ENCODE results near the gene MAN2A2. TPM values are rescaled to one million over a fixed set of nuclear protein-coding genes. Genes with fewer than 3 reads are reported as not detected.

The MAN2A2 gene

DNA sequence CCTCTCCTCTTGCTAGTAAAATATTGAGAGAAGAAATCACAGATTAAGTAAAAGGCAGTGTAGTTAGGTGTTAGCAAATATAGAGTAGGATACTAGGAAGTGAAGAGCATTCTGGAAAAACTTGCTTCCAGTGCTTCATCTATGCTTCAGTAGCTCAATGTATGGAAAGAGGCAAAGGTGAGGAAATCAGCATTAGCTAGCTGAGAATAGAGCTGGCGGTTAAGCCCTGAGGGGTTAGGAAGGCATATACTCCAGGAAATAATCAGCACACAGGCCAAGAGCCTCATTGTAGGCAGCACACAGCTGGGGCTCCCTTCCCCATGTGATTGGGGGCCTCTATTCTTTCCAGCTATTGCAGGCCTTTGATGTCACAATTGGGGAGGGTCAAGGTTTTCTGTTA, 65.3 kb downstream of the MAN2A2 start:
- Histone ChIP-seq H2AFZ (ENCODE audit: low read length) (no peak overlapping the region), H3K18ac (ENCODE audit: low read length) (no peak overlapping the region), H4K91ac (ENCODE audit: low read depth, low read length, poor library complexity) (no peak overlapping the region), H2BK12ac (ENCODE audit: low read length) (no peak overlapping the region), H3K27me3 (ENCODE audit: control insufficient read depth in 3 of 3, insufficient read depth in 3 of 3, low read depth in 1 of 3, low read length in 3 of 3) (no peaks in the 10 kb centered on the region), H3K27ac (replicated peaks; ENCODE audit: low read length) (no peak overlapping the region), H3K23ac (ENCODE audit: low read depth, low read length, poor library complexity) (no peak overlapping the region), H3K14ac (ENCODE audit: low read length) (no peak overlapping the region), H2BK5ac (ENCODE audit: low read length) (no peak overlapping the region), H3K36me3 (replicated peaks in 1 of 2; ENCODE audit: control insufficient read depth in 2 of 2, insufficient read depth in 2 of 2, low read length in 2 of 2) (peaks cover 53 to 95% of the 10 kb centered on the region in 2 donors), H2BK15ac (ENCODE audit: low read length) (no peak overlapping the region), H3K79me1 (ENCODE audit: low read depth, low read length) (peaks cover 1% of the 10 kb centered on the region), H2AK5ac (ENCODE audit: low read depth, low read length) (no peak overlapping the region), H3K4me3 (ENCODE audit: low read length in 2 of 2) (no peak overlapping the region), H3K9me3 (replicated peaks in 1 of 2; ENCODE audit: control insufficient read depth in 2 of 2, insufficient read depth in 1 of 2, low read depth in 1 of 2, low read length in 2 of 2) (no peaks in the 10 kb centered on the region), H3K4me2 (ENCODE audit: insufficient read depth, low read length, poor library complexity, severe bottlenecking) (no peak overlapping the region), H4K8ac (ENCODE audit: low read depth, low read length) (no peak overlapping the region), H3K9ac (ENCODE audit: low read depth, low read length, poor library complexity) (no peak overlapping the region), H3K4me1 (ENCODE audit: control insufficient read depth in 2 of 2, insufficient read depth in 1 of 2, low read depth in 1 of 2, low read length in 2 of 2) (no peaks in the 10 kb centered on the region), H3K4ac (ENCODE audit: low read length) (no peak overlapping the region), H2BK120ac (ENCODE audit: low read depth, low read length) (no peak overlapping the region)
- no peak for DNase-seq (ENCODE audit: low spot score)
- no CpG with 5 or more reads among the region's 1 CpG for WGBS, 2 donors (ENCODE audit: extremely low coverage in 2 of 2, insufficient read length in 2 of 2, insufficient replicate concordance in 1 of 2)

DNA sequence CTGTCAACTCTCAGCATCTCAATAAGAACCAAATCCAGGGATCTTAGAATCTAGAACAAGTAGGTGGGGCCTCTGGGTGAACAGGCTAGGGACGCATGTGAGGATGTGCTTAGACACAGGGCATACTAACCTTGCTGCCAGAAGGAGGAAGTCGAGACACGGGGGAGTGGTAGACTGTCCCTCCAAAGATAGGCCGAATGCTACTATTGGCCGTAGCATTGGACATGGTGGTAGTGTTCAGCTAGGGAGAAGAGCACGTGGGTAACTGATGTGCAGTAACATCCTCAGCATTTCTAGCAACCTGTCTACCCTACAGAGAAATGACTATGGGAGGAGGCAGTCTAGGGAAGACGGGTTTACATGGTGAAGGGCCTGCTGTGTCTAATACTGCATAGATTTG, 67.2 kb downstream of the MAN2A2 start:
- no peak overlapping the region for H2BK120ac ChIP-seq (ENCODE audit: low read depth, low read length)
- no CpG with 5 or more reads among the region's 7 CpGs for WGBS, 2 donors (ENCODE audit: extremely low coverage in 2 of 2, insufficient read length in 2 of 2, insufficient replicate concordance in 1 of 2)
- no peak overlapping the region for H4K8ac ChIP-seq (ENCODE audit: low read depth, low read length)

GRCh38 chr15:90972133-90972532, 69.0 kb downstream of the MAN2A2 start:
- Histone ChIP-seq H3K4me3 (ENCODE audit: low read length in 2 of 2) (no peak overlapping the region), H3K27me3 (ENCODE audit: control insufficient read depth in 3 of 3, insufficient read depth in 3 of 3, low read depth in 1 of 3, low read length in 3 of 3) (no peaks in the 10 kb centered on the region), H3K14ac (ENCODE audit: low read length) (no peak overlapping the region), H3K4me1 (ENCODE audit: control insufficient read depth in 2 of 2, insufficient read depth in 1 of 2, low read depth in 1 of 2, low read length in 2 of 2) (no peaks in the 10 kb centered on the region), H3K4ac (ENCODE audit: low read length) (no peak overlapping the region), H3K18ac (ENCODE audit: low read length) (no peak overlapping the region), H3K27ac (replicated peaks; ENCODE audit: low read length) (no peak overlapping the region), H2BK5ac (ENCODE audit: low read length) (no peak overlapping the region), H4K8ac (ENCODE audit: low read depth, low read length) (no peak overlapping the region), H3K9ac (ENCODE audit: low read depth, low read length, poor library complexity) (no peak overlapping the region), H2AFZ (ENCODE audit: low read length) (no peak overlapping the region), H3K79me1 (ENCODE audit: low read depth, low read length) (peaks cover 1% of the 10 kb centered on the region), H3K9me3 (replicated peaks in 1 of 2; ENCODE audit: control insufficient read depth in 2 of 2, insufficient read depth in 1 of 2, low read depth in 1 of 2, low read length in 2 of 2) (no peaks in the 10 kb centered on the region), H3K4me2 (ENCODE audit: insufficient read depth, low read length, poor library complexity, severe bottlenecking) (no peak overlapping the region), H4K91ac (ENCODE audit: low read depth, low read length, poor library complexity) (no peak overlapping the region), H2BK12ac (ENCODE audit: low read length) (no peak overlapping the region), H3K23ac (ENCODE audit: low read depth, low read length, poor library complexity) (no peak overlapping the region), H3K36me3 (replicated peaks in 1 of 2; ENCODE audit: control insufficient read depth in 2 of 2, insufficient read depth in 2 of 2, low read length in 2 of 2) (peaks cover 60 to 94% of the 10 kb centered on the region in 2 donors), H2AK5ac (ENCODE audit: low read depth, low read length) (no peak overlapping the region), H2BK120ac (ENCODE audit: low read depth, low read length) (no peak overlapping the region), H2BK15ac (ENCODE audit: low read length) (no peak overlapping the region)
- DNase-seq (ENCODE audit: low spot score): no peak
- no CpG with 5 or more reads among the region's 5 CpGs for WGBS, 2 donors (ENCODE audit: extremely low coverage in 2 of 2, insufficient read length in 2 of 2, insufficient replicate concordance in 1 of 2)

More for the DNA sequence above, 67.2 kb downstream of the MAN2A2 start:
- Histone ChIP-seq H2BK12ac (ENCODE audit: low read length) (no peak overlapping the region), H3K27me3 (ENCODE audit: control insufficient read depth in 3 of 3, insufficient read depth in 3 of 3, low read depth in 1 of 3, low read length in 3 of 3) (no peaks in the 10 kb centered on the region), H3K4me3 (ENCODE audit: low read length in 2 of 2) (no peak overlapping the region), H3K9me3 (replicated peaks in 1 of 2; ENCODE audit: control insufficient read depth in 2 of 2, insufficient read depth in 1 of 2, low read depth in 1 of 2, low read length in 2 of 2) (no peaks in the 10 kb centered on the region), H2AFZ (ENCODE audit: low read length) (no peak overlapping the region), H4K91ac (ENCODE audit: low read depth, low read length, poor library complexity) (no peak overlapping the region), H3K23ac (ENCODE audit: low read depth, low read length, poor library complexity) (no peak overlapping the region), H3K79me1 (ENCODE audit: low read depth, low read length) (peaks cover 1% of the 10 kb centered on the region), H3K4me2 (ENCODE audit: insufficient read depth, low read length, poor library complexity, severe bottlenecking) (no peak overlapping the region), H3K4me1 (ENCODE audit: control insufficient read depth in 2 of 2, insufficient read depth in 1 of 2, low read depth in 1 of 2, low read length in 2 of 2) (no peaks in the 10 kb centered on the region), H3K36me3 (replicated peaks in 1 of 2; ENCODE audit: control insufficient read depth in 2 of 2, insufficient read depth in 2 of 2, low read length in 2 of 2) (peaks cover 64 to 95% of the 10 kb centered on the region in 2 donors), H2BK5ac (ENCODE audit: low read length) (no peak overlapping the region), H3K9ac (ENCODE audit: low read depth, low read length, poor library complexity) (no peak overlapping the region), H2BK15ac (ENCODE audit: low read length) (no peak overlapping the region), H3K14ac (ENCODE audit: low read length) (no peak overlapping the region), H3K4ac (ENCODE audit: low read length) (no peak overlapping the region), H2AK5ac (ENCODE audit: low read depth, low read length) (no peak overlapping the region), H3K18ac (ENCODE audit: low read length) (no peak overlapping the region), H3K27ac (replicated peaks; ENCODE audit: low read length) (no peak overlapping the region)
- no peak for DNase-seq (ENCODE audit: low spot score)

Small RNAs within 50 kb of the gene (small RNA-seq; reads per million reads assigned to genes)
- gene RN7SL363P (ENCODE audit: insufficient read depth): not detected

Data from neuronal stem cell (in vitro differentiated cells).